ENCODE data around the gene KRT36.

KRT36 gene

DNA sequence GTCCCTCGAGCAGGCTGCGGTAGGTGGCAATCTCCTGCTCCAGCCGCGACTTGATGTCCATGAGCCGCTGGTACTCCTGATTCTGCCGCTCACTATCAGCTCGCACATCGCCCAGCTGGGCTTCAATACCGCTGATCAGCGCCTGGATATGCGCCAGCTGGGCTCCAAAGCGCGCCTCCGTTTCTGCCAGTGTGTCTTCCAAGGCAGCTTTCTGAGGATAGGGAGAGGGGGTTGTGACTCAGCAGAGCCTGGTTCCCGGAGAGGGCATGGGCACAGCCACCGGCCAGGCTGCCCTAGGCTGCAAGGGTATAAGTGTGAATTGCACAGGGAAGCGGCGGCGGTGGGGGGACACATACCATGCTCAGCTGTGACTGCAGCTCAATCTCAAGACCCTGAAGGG, 34.1 kb upstream of the KRT36 start:
- Histone ChIP-seq H4K20me1 (0 out of 22 replicates have a peak, but pooled peaks cover 0 to 8% (median 0%) of the 10 kb centered on the region in 11 experiments), H3K27me3 (peaks cover 23 to 27% (median 26%) of the 10 kb centered on the region in 11 experiments), H3K4me2 (no peak overlapping the region), H3K36me3 (no peaks in the 10 kb centered on the region), H3K4me1 (peaks cover 0 to 21% (median 5%) of the 10 kb centered on the region in 10 experiments; a peak in 9 of 20 replicates), H3K9ac (no peak overlapping the region), H3K9me3 (replicated peaks in 1 of 11) (peaks cover 0 to 18% (median 12%) of the 10 kb centered on the region in 11 experiments; a peak in 13 of 22 replicates), H3K4me3 (no peak overlapping the region), H3K27ac (no peak overlapping the region)
- TF ChIP-seq Cebpa-rat (IDR thresholded peaks at IDR 0.05), result no peak

DNA sequence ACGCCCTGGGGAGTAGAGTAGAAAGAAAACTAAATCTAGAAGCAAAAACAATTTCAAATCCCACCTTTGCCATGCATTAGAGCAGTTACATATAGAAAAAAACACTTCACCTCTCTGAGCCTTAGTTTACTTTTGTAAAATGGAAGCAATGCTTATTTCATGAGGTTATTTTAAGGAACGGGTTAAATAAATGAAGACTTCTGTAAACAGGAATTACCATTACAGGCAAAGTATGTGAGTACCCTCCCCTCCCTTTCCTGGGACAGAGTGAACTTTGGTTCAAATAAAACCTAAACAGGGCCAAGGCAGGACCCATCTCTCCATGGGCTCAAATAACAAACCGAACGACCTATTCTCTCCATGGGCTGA, 33.5 kb upstream of the KRT36 start:
- peaks cover 0 to 21% (median 5%) of the 10 kb centered on the region in 10 experiments; a peak in 9 of 20 replicates for H3K4me1 ChIP-seq

DNA sequence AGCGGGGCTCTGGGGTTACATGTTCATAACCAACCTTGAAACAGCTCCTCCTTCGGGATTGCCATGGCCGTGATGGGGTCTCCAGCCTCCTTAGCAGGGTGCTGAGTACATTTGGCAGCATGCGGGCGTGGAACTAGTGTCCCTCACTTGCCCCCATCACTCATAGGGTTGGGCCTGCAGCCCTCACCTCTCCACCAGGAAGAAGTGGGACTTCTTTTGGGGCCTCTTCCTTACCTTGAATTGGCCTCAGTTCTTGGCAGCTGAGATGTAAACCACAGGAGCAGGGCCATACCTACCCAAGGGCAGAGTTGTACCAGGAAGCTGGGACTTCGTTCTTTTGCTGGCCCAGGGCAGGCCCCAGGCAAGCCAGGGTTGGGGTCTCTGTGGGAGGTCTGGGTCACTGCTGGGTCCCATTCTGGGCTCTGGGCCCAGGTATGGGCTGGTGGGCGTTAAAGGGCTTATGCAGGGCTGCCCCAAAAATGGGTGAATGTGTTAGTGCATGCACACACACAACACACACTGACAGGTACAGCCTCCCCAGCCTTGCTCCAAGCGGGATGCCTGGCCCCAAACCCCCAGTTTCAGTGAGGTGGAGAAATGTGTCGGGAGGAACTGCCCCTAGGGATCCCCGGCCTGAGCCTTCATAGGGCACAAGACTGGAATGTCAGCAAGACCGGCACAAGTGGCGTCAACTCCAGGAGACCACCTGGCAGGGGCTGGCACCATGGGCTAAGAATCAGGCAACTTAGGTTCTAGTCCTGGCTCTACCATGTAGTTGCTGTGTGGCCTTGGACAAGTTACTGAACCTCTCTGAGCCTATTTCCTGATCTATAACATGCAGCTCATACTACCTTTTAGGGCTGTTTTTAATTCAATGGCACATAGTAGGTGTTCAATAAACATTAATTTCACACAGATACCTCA, 32.9 kb upstream of the KRT36 start:
- Histone ChIP-seq H3K4me3 (no peak overlapping the region), H3K27ac (peak overlapping the region in 2 of 11 experiments; percentile 5 to 38; a peak in 2 of 22 replicates), H3K9ac (no peak overlapping the region; a peak in 2 of 22 replicates), H3K27me3 (peaks cover 10 to 15% (median 13%) of the 10 kb centered on the region in 11 experiments), H3K36me3 (no peaks in the 10 kb centered on the region), H4K20me1 (0 out of 22 replicates have a peak, but pooled peaks cover 0 to 8% (median 0%) of the 10 kb centered on the region in 11 experiments), H3K9me3 (replicated peaks in 1 of 11) (peaks cover 0 to 8% (median 4%) of the 10 kb centered on the region in 11 experiments; a peak in 11 of 22 replicates), H3K4me1 (peaks cover 0 to 21% (median 5%) of the 10 kb centered on the region in 10 experiments; a peak in 9 of 20 replicates), H3K4me2 (peak overlapping the region in 4 of 11 experiments; percentile 52 to 72 (median 65); a peak in 6 of 22 replicates)
- TF ChIP-seq Cebpa-rat (IDR thresholded peaks at IDR 0.05), result no peak

More for the DNA sequence above, 33.5 kb upstream of the KRT36 start:
- Histone ChIP-seq H3K36me3 (no peaks in the 10 kb centered on the region), H3K27ac (no peak overlapping the region), H3K27me3 (peaks cover 17 to 21% (median 20%) of the 10 kb centered on the region in 11 experiments), H3K4me3 (no peak overlapping the region), H3K4me2 (no peak overlapping the region), H4K20me1 (0 out of 22 replicates have a peak, but pooled peaks cover 0 to 8% (median 0%) of the 10 kb centered on the region in 11 experiments), H3K9me3 (replicated peaks in 1 of 11) (peaks cover 0 to 15% (median 10%) of the 10 kb centered on the region in 11 experiments; a peak in 13 of 22 replicates), H3K9ac (no peak overlapping the region)
- no peak for TF ChIP-seq Cebpa-rat (IDR thresholded peaks at IDR 0.05)

DNA sequence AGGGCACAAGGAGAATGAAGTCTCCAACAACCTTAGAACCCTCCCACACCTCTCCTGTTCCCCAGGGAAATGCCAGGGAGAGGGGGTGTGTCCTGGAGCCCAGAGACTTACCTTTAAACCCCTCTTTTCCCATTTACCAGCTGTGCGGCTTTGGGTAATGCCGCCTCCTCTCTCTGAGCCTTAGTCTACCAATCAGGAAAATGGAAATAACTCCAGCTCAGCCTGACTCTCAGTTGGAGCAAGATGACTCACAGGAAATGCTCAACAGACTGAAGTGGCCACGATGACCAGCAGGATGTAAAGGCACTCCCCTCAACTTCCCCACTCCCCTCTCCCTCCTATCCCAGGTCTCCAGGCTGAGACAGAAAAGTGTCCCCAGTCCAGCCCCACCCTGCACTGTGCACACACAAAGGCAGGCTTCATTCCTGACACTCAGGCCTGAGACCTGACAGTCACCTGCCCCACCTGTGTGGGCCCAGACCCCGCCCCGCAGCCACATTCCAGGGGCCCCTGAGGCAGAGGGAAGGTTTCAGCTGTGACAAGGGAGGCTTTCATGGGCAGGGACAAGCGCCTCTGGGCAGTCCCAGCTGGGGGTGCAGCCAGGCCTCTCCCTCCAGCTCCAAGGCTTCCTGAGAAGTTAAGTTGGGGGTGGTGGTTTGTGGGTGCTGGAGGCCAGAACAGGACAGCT, 32.0 kb upstream of the KRT36 start:
- Histone ChIP-seq H4K20me1 (0 out of 22 replicates have a peak, but pooled peaks cover 0 to 8% (median 0%) of the 10 kb centered on the region in 11 experiments), H3K27me3 (peaks cover 2 to 6% (median 5%) of the 10 kb centered on the region in 11 experiments), H3K9me3 (replicated peaks in 1 of 11) (no peaks in the 10 kb centered on the region), H3K27ac (peak overlapping the region in 2 of 11 experiments; percentile 5 to 38; a peak in 2 of 22 replicates), H3K4me3 (no peak overlapping the region), H3K9ac (peak overlapping the region in 1 of 11 experiments; percentile 8; a peak in 1 of 22 replicates), H3K4me1 (peaks cover 0 to 21% (median 5%) of the 10 kb centered on the region in 10 experiments; a peak in 9 of 20 replicates), H3K36me3 (no peaks in the 10 kb centered on the region), H3K4me2 (peak overlapping the region in 5 of 11 experiments; percentile 32 to 72 (median 65); a peak in 10 of 22 replicates)
- TF ChIP-seq Cebpa-rat (IDR thresholded peaks at IDR 0.05), result no peak

DNA sequence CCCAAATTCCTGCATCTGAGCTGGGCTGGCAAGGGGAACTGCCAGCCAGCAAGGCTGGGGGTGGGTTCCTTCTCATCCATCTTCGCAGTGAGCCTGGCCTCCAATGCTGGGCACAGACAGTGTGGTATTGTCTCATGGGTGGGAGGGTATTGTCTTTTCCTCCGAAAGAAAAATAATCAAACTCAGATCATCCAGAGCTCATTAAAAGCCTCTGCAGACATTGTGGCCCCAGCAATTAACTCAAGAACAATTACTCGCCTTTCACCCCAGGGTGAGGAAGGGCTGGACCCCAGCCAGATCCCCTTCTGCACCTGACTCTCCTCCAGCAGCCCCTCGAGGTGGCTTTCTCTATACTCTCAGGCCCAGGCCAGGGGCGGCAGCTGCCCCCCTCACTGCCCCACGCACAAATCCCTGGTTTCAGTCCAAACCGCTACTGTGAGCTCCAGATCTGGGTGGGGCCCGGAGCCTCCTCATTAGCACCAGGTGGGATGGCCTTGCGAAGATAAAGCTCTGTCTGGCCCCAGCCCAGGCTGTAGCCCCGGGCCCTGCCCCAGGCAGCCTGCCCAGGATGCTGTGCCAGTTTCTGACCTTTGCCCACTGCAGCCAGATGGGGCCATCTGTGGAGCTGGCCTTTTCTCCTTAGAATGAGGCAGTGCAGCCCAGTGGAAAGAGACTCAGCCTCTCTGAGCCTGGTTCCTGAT, 31.3 kb upstream of the KRT36 start:
- Histone ChIP-seq H3K4me3 (no peak overlapping the region), H3K9ac (no peak overlapping the region), H3K9me3 (replicated peaks in 1 of 11) (no peaks in the 10 kb centered on the region), H3K27me3 (no peaks in the 10 kb centered on the region; a peak in 1 of 22 replicates), H3K27ac (peak overlapping the region in 1 of 11 experiments; percentile 38; a peak in 1 of 22 replicates), H3K36me3 (no peaks in the 10 kb centered on the region), H3K4me1 (peaks cover 0 to 21% (median 5%) of the 10 kb centered on the region in 10 experiments; a peak in 9 of 20 replicates), H3K4me2 (peak overlapping the region in 3 of 11 experiments; percentile 65 to 72 (median 65); a peak in 7 of 22 replicates), H4K20me1 (0 out of 22 replicates have a peak, but pooled peaks cover 0 to 8% (median 0%) of the 10 kb centered on the region in 11 experiments)
- TF ChIP-seq Cebpa-rat (IDR thresholded peaks at IDR 0.05), result no peak

DNA sequence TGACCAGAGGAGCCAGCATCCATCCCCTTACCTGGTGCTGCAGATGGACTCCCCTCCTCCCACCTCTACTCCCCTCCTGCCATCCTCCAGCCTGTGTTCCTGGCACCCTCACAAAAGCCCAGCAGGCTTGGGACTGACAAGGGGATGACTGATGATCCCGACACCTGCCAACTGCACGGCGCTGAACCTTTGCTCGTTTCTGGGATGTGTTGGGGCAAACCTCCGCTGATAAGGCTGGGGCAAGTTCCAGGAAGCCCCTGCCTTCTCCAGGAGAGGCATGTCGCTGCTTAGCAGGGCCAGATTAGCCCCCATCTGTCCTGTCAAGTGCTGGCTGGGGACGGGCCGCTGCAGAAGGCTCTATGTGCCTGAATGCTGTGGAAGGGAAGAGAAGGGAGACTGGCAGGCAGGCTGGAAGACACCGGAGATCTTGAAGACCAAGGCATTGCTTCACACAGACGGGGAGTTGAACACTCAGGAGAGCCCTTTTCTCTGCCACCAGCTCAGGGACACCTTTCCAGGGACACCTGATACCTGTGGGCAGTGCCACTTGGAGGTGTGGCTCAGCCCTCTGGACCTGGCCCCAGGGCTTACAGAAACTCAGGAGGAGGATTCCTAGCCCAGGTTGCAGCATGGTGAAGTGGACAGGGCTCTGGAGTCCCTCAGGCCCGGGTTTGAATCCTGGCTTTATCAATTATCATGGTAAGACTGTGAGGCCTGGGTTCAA, 30.0 kb upstream of the KRT36 start:
- Histone ChIP-seq H3K4me2 (no peak overlapping the region), H3K4me3 (no peak overlapping the region)

DNA sequence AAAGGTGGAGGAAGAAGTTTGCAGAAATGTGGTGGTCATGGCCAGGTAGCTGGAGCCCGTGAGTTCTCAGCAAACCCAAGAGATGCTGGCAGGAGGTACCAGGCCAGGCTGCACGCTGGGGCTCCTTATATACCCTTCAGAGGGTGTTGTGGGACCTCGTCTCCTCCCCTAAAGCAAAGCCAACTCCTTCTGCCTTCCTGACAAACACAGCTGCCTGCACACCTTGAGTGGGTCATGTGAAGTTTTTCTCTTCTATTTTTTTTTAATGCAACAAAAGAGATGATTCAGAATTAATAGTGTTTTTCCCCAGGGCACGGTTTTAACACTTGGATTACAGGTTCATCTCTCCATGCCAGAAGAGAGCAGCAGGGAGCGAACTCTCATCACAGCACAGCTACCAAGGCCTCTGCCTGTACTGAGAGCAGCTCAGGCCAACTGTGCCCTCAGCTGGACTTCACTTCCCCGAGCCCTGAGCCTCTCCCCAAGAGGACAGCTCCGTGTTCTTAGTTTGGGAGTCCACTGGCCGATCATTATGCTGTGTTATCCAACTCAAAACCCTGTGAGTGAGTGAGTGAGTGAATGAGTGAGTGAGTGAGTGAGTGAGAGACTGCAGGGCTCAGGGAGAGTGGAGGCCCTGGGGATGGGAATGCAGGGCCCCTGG, 29.2 kb upstream of the KRT36 start, which contains the start of gene KRT15:
Gene KRT15 (minus strand): TSS at position 102 of the 661 bp plus-strand sequence. CDS start 63 bp downstream, at position 39.
- no peak for TF ChIP-seq Cebpa-rat (IDR thresholded peaks at IDR 0.05)
- Histone ChIP-seq H4K20me1 (0 out of 22 replicates have a peak, but pooled peaks cover 0 to under 1% (median 0%) of the 10 kb centered on the region in 11 experiments), H3K4me3 (no peak within 1 kb of the TSS), H3K27me3 (no peaks in the 10 kb centered on the region), H3K4me1 (peaks cover 0 to 21% (median 5%) of the 10 kb centered on the region in 10 experiments; a peak in 9 of 20 replicates), H3K36me3 (no peaks in the 10 kb centered on the region), H3K27ac (no peak within 1 kb of the TSS), H3K9ac (no peak within 1 kb of the TSS), H3K4me2 (no peak within 1 kb of the TSS), H3K9me3 (replicated peaks in 1 of 11) (no peaks in the 10 kb centered on the region)

More for the DNA sequence above, 30.0 kb upstream of the KRT36 start:
- TF ChIP-seq Cebpa-rat (IDR thresholded peaks at IDR 0.05), result no peak
- no peaks in the 10 kb centered on the region for H3K9me3 ChIP-seq (replicated peaks in 1 of 11)
- peaks cover 0 to 21% (median 5%) of the 10 kb centered on the region in 10 experiments; a peak in 9 of 20 replicates for H3K4me1 ChIP-seq
- H3K27me3 ChIP-seq, result no peaks in the 10 kb centered on the region
- 0 out of 22 replicates have a peak, but pooled peaks cover 0 to 8% (median 0%) of the 10 kb centered on the region in 11 experiments for H4K20me1 ChIP-seq
- no peak overlapping the region for H3K27ac ChIP-seq
- H3K36me3 ChIP-seq, result no peaks in the 10 kb centered on the region
- H3K9ac ChIP-seq, result no peak overlapping the region
